ENCODE measurements around the gene ARMH3.

DNA sequence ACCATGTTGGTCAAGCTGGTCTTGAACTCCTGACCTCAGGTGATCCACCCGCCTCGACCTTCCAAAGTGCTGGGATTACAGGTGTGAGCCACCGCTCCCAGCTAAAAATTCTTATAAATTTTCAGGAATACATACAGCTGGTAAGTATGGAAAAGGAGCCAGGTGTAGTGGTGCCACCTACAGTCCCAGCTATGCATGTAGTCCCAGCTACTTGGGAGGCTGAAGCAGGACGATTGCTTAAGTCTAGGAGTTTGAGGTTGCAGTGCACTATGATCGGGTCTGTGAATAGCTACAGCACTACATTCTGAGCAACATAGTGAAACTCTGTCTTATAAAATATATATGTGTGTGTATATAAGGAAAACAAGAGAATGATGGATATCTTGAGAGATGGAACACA is 45.2 kb upstream of the ARMH3 start:
- TF ChIP-seq, protein P1, sequence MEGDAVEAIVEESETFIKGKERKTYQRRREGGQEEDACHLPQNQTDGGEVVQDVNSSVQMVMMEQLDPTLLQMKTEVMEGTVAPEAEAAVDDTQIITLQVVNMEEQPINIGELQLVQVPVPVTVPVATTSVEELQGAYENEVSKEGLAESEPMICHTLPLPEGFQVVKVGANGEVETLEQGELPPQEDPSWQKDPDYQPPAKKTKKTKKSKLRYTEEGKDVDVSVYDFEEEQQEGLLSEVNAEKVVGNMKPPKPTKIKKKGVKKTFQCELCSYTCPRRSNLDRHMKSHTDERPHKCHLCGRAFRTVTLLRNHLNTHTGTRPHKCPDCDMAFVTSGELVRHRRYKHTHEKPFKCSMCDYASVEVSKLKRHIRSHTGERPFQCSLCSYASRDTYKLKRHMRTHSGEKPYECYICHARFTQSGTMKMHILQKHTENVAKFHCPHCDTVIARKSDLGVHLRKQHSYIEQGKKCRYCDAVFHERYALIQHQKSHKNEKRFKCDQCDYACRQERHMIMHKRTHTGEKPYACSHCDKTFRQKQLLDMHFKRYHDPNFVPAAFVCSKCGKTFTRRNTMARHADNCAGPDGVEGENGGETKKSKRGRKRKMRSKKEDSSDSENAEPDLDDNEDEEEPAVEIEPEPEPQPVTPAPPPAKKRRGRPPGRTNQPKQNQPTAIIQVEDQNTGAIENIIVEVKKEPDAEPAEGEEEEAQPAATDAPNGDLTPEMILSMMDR (conservative IDR thresholded peaks at IDR 0.05), result no peak
- TF ChIP-seq ZFX (IDR thresholded peaks at IDR 0.05), result no peak

Measured in C4-2B (cell line).